ENCODE data around the gene NRBP1.
"Not testable (repeated sequence)": the region's sequence is repeated elsewhere in the genome, so short reads cannot be mapped to it uniquely, and the experiment has no call there.

The NRBP1 gene

GRCh38 chr2:27421660-27422250 is 6.7 kb upstream of the NRBP1 start:
- DNase-seq (ENCODE audit: extremely low read depth in 1 of 2, low read depth in 1 of 2) = no peak

GRCh38 chr2:27422958-27423357 is 5.5 kb upstream of the NRBP1 start:
- no peak for DNase-seq (ENCODE audit: extremely low read depth in 1 of 2, low read depth in 1 of 2)

GRCh38 chr2:27425039-27425438 is 3.4 kb upstream of the NRBP1 start:
- not testable (repeated sequence) for DNase-seq (ENCODE audit: extremely low read depth in 1 of 2, low read depth in 1 of 2)

GRCh38 chr2:27427863-27428212 is 593 bp upstream of the NRBP1 start:
- no peak for DNase-seq (ENCODE audit: extremely low read depth in 1 of 2, low read depth in 1 of 2)

- DNase-seq (ENCODE audit: extremely low read depth in 1 of 2, low read depth in 1 of 2) = peak in 1 of 2 donors; percentile 56
Measured at GRCh38 chr2:27428978-27429541, 629 bp downstream of the NRBP1 start.

- DNase-seq (ENCODE audit: extremely low read depth in 1 of 2, low read depth in 1 of 2) = no peak
Measured at GRCh38 chr2:27431395-27431794, 3.0 kb downstream of the NRBP1 start.

- no peak for DNase-seq (ENCODE audit: extremely low read depth in 1 of 2, low read depth in 1 of 2)
Measured at GRCh38 chr2:27435628-27436027, 7.2 kb downstream of the NRBP1 start.

GRCh38 chr2:27441226-27441926 is 12.9 kb downstream of the NRBP1 start:
- DNase-seq (ENCODE audit: extremely low read depth in 1 of 2, low read depth in 1 of 2) = no peak

GRCh38 chr2:27441958-27442919 is 13.8 kb downstream of the NRBP1 start, which contains the start of gene KRTCAP3:
TSS of gene KRTCAP3 (plus strand) at chr2:27442381. CDS start at chr2:27442413, 32 bp downstream.
- DNase-seq (ENCODE audit: extremely low read depth in 1 of 2, low read depth in 1 of 2) = no peak

- DNase-seq (ENCODE audit: extremely low read depth in 1 of 2, low read depth in 1 of 2) = no peak
Measured at GRCh38 chr2:27442920-27443282, 14.5 kb downstream of the NRBP1 start.

- DNase-seq (ENCODE audit: extremely low read depth in 1 of 2, low read depth in 1 of 2) = no peak
Measured at GRCh38 chr2:27445155-27445554, 16.7 kb downstream of the NRBP1 start.

GRCh38 chr2:27445615-27446014 is 17.2 kb downstream of the NRBP1 start:
- DNase-seq (ENCODE audit: extremely low read depth in 1 of 2, low read depth in 1 of 2) = no peak

- no peak for DNase-seq (ENCODE audit: extremely low read depth in 1 of 2, low read depth in 1 of 2)
Measured at GRCh38 chr2:27446057-27446456, 17.6 kb downstream of the NRBP1 start.

GRCh38 chr2:27448381-27448780 is 19.9 kb downstream of the NRBP1 start:
- DNase-seq (ENCODE audit: extremely low read depth in 1 of 2, low read depth in 1 of 2) = no peak

GRCh38 chr2:27451095-27451494 is 22.7 kb downstream of the NRBP1 start:
- no peak for DNase-seq (ENCODE audit: extremely low read depth in 1 of 2, low read depth in 1 of 2)

- no peak for DNase-seq (ENCODE audit: extremely low read depth in 1 of 2, low read depth in 1 of 2)
Measured at GRCh38 chr2:27453968-27454367, 25.5 kb downstream of the NRBP1 start.

- DNase-seq (ENCODE audit: extremely low read depth in 1 of 2, low read depth in 1 of 2) = no peak
Measured at GRCh38 chr2:27461118-27461517, 32.7 kb downstream of the NRBP1 start.

GRCh38 chr2:27464443-27464842 is 36.0 kb downstream of the NRBP1 start:
- DNase-seq (ENCODE audit: extremely low read depth in 1 of 2, low read depth in 1 of 2) = no peak

- DNase-seq (ENCODE audit: extremely low read depth in 1 of 2, low read depth in 1 of 2) = no peak
Measured at GRCh38 chr2:27471961-27472360, 43.5 kb downstream of the NRBP1 start.

- no peak for DNase-seq (ENCODE audit: extremely low read depth in 1 of 2, low read depth in 1 of 2)
Measured at GRCh38 chr2:27485496-27485895, 57.1 kb downstream of the NRBP1 start.

- no peak for DNase-seq (ENCODE audit: extremely low read depth in 1 of 2, low read depth in 1 of 2)
Measured at GRCh38 chr2:27489118-27489497, 60.7 kb downstream of the NRBP1 start.

Data from activated CD8-positive, alpha-beta memory T cell treated with anti-CD3 and anti-CD28 coated beads for 1 hour (primary cell).